Measurements from ENCODE around the gene TOX2.

DNA sequence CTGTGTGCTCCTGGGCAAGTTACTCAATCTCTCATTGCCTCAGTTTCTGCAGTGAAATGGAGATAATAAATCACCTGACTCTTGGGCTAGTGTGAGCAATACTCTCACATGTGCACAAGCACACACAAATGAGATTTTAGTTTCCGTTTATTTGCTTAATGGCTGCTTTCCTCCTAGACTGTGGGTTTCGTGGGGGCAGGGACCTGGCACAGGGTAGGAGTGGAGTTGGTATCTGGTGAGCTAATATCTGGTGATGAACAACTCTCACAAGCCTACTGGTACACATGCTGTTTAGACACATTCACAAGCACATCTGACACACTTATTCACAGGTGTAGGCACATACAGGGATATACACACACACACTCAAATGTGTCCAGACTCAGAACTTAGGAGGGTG lies 73.8 kb downstream of the TOX2 start:
- TF ChIP-seq CTCF (IDR thresholded peaks at IDR 0.05) = no peak
- TF ChIP-seq POLR2A (IDR thresholded peaks at IDR 0.05) = no peak
- no peak for TF ChIP-seq EP300 (IDR thresholded peaks at IDR 0.05)
